HEK293T (cell line): ENCODE measurements around the gene TCF25.

Experiments
- CTCF ChIA-PET: fragments of 350-600 bp; formaldehyde crosslinking; extraction: SDS; loops from one replicate; lab custom pipeline; 2021; ENCODE audit warnings: antibody characterized with exemption, inconsistent platforms; lab: Yijun Ruan, JAX
- POLR2A ChIA-PET: fragments of 350-600 bp; formaldehyde crosslinking; extraction: SDS; loops from one replicate; lab custom pipeline; 2020; ENCODE audit warnings: antibody characterized with exemption, inconsistent platforms; lab: Yijun Ruan, JAX
- DNase-seq: peaks from one replicate; pipeline ENCODE4 v3.0.0; 2012; ENCODE audit warnings: mixed read lengths; ENCODE audit errors: extremely low spot score
- BHLHE40 ChIP-seq: fragments of 450-650 bp; IDR thresholded peaks from 2 replicates; pipeline ENCODE4 v1.6.1; 2016; ENCODE audit warnings: mild to moderate bottlenecking, moderate library complexity, borderline replicate concordance
- ELF4 ChIP-seq: fragments of 450-650 bp; IDR thresholded peaks from 2 replicates; pipeline ENCODE4 v1.6.1; 2017; ENCODE audit warnings: antibody characterized with exemption
- FOXA1 ChIP-seq: fragments of 450-650 bp; IDR thresholded peaks from 2 replicates; pipeline ENCODE4 v1.6.1; 2016; ENCODE audit warnings: mild to moderate bottlenecking
- FOXK2 ChIP-seq: fragments of 450-650 bp; IDR thresholded peaks from 2 replicates; pipeline ENCODE4 v1.6.1; 2016; ENCODE audit warnings: mild to moderate bottlenecking
- FOXM1 ChIP-seq: fragments of 450-650 bp; IDR thresholded peaks from 2 replicates; pipeline ENCODE4 v1.6.1; 2017; ENCODE audit warnings: mild to moderate bottlenecking, borderline replicate concordance
- HDGF ChIP-seq: fragments of 450-650 bp; IDR thresholded peaks from 2 replicates; pipeline ENCODE4 v1.6.1; 2017; ENCODE audit warnings: antibody characterized with exemption, borderline replicate concordance
- L3MBTL2 ChIP-seq: fragments of 450-650 bp; conservative IDR thresholded peaks from 2 replicates; pipeline ENCODE4 v1.6.1; 2016; ENCODE audit warnings: mild to moderate bottlenecking
- LEF1 ChIP-seq: fragments of 450-650 bp; IDR thresholded peaks from 2 replicates; pipeline ENCODE4 v1.6.1; 2017; ENCODE audit warnings: mild to moderate bottlenecking, borderline replicate concordance
- SP1 ChIP-seq: fragments of 450-650 bp; IDR thresholded peaks from 2 replicates; pipeline ENCODE4 v1.6.1; 2017
- SUZ12 ChIP-seq: fragments of 450-650 bp; IDR thresholded peaks from 2 replicates; pipeline ENCODE4 v1.6.1; 2016; ENCODE audit warnings: mild to moderate bottlenecking
- TARDBP ChIP-seq: fragments of 450-650 bp; IDR thresholded peaks from 2 replicates; pipeline ENCODE4 v1.6.1; 2016
- ZNF384 ChIP-seq: fragments of 450-650 bp; IDR thresholded peaks from 2 replicates; pipeline ENCODE4 v1.6.1; 2016

TCF25 gene

GRCh38 chr16:89960966-89961365 lies 87.6 kb downstream of the TCF25 start:
- no peak for TF ChIP-seq BHLHE40
- TF ChIP-seq L3MBTL2: no peak
- TF ChIP-seq LEF1: no peak
- no peak for TF ChIP-seq FOXM1
- no peak for TF ChIP-seq ZNF384
- no peak for TF ChIP-seq TARDBP
- TF ChIP-seq ELF4: no peak
- no peak for TF ChIP-seq SP1
- TF ChIP-seq FOXK2: no peak
- TF ChIP-seq HDGF: no peak
- no peak for TF ChIP-seq SUZ12
- TF ChIP-seq FOXA1: no peak
- CTCF ChIA-PET: no interaction called here
- POLR2A ChIA-PET: interaction anchor here (1.0 to 2.1 kb wide), 2 partner anchors 11 to 12 kb away, joined by 3 to 7 read pairs; no protein-coding TSS in a partner anchor
- no peak for DNase-seq
